ENCODE results near the gene DOCK9.

The DOCK9 gene

GRCh38 chr13:98771838-98772611, 205.8 kb downstream of the DOCK9 start:
- H3K4me3 ChIP-seq (ENCODE audit: low read depth, low read length), result no peak overlapping the region
- TF ChIP-seq, protein P1, sequence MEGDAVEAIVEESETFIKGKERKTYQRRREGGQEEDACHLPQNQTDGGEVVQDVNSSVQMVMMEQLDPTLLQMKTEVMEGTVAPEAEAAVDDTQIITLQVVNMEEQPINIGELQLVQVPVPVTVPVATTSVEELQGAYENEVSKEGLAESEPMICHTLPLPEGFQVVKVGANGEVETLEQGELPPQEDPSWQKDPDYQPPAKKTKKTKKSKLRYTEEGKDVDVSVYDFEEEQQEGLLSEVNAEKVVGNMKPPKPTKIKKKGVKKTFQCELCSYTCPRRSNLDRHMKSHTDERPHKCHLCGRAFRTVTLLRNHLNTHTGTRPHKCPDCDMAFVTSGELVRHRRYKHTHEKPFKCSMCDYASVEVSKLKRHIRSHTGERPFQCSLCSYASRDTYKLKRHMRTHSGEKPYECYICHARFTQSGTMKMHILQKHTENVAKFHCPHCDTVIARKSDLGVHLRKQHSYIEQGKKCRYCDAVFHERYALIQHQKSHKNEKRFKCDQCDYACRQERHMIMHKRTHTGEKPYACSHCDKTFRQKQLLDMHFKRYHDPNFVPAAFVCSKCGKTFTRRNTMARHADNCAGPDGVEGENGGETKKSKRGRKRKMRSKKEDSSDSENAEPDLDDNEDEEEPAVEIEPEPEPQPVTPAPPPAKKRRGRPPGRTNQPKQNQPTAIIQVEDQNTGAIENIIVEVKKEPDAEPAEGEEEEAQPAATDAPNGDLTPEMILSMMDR (conservative IDR thresholded peaks at IDR 0.05; ENCODE audit: low read depth, low read length), result no peak
- DNase-seq (ENCODE audit: low read depth), result no peak

GRCh38 chr13:98769736-98770135, 208.1 kb downstream of the DOCK9 start:
- no peak for DNase-seq (ENCODE audit: low read depth)
- TF ChIP-seq, protein P1 (conservative IDR thresholded peaks at IDR 0.05; ENCODE audit: low read depth, low read length), result no peak
- no peak overlapping the region for H3K4me3 ChIP-seq (ENCODE audit: low read depth, low read length)

DNA sequence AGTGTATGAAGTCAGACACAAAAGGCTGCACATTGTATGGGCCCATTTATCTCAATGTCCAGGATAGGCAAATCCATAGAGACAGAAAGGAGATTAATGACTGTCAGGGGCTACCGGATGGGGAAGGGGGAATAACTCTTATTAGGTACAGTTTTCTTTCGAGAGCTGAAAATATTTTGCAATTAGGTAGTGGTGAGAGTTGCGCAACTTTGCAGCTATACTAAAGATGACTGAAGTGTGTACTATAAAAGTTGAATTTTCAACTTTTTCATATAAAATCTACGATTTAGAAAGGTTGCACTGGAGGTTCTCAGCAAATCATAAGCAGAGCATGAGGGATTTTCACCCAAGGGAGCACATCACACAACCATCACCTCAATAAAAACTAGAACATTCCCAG, 209.3 kb downstream of the DOCK9 start:
- H3K4me3 ChIP-seq (ENCODE audit: low read depth, low read length), result no peak overlapping the region
- DNase-seq (ENCODE audit: low read depth), result no peak
- TF ChIP-seq, protein P1 (conservative IDR thresholded peaks at IDR 0.05; ENCODE audit: low read depth, low read length), result no peak

GRCh38 chr13:98766697-98767096, 211.2 kb downstream of the DOCK9 start:
- TF ChIP-seq, protein P1 (conservative IDR thresholded peaks at IDR 0.05; ENCODE audit: low read depth, low read length), result no peak
- DNase-seq (ENCODE audit: low read depth), result no peak
- H3K4me3 ChIP-seq (ENCODE audit: low read depth, low read length), result no peak overlapping the region

- TF ChIP-seq, protein P1 (conservative IDR thresholded peaks at IDR 0.05; ENCODE audit: low read depth, low read length), result no peak
Observed at GRCh38 chr13:98765996-98766519, 211.8 kb downstream of the DOCK9 start.

GRCh38 chr13:98761986-98762616, 215.8 kb downstream of the DOCK9 start:
- no peak for DNase-seq (ENCODE audit: low read depth)
- TF ChIP-seq, protein P1 (conservative IDR thresholded peaks at IDR 0.05; ENCODE audit: low read depth, low read length), result no peak
- H3K4me3 ChIP-seq (ENCODE audit: low read depth, low read length), result peak overlapping the region; percentile 41

More at GRCh38 chr13:98765996-98766519, 211.8 kb downstream of the DOCK9 start:
- no peak for DNase-seq (ENCODE audit: low read depth)
- H3K4me3 ChIP-seq (ENCODE audit: low read depth, low read length), result no peak overlapping the region
